ENCODE results near the gene SNX25.

SNX25 gene

GRCh38 chr4:185378264-185378663 lies 168.9 kb downstream of the SNX25 start:
- Histone ChIP-seq H3K9me3 (ENCODE audit: control insufficient read depth, insufficient read depth, low read depth, low read length) (no peaks in the 10 kb centered on the region), H3K4me3 (ENCODE audit: low read depth, low read length) (no peak overlapping the region), H3K4me1 (ENCODE audit: control insufficient read depth, insufficient read depth, low read length) (no peaks in the 10 kb centered on the region), H3K27ac (ENCODE audit: extremely low read depth, low read depth, low read length) (no peak overlapping the region), H3K36me3 (ENCODE audit: control insufficient read depth in 2 of 2, insufficient read depth in 1 of 2, low read length in 2 of 2) (peaks cover 0 to 24% of the 10 kb centered on the region in 2 experiments; a peak in 1 of 3 replicates)
- ChIA-PET POLR2A (no interaction called here), CTCF (no interaction called here)
- TF ChIP-seq, protein P1, sequence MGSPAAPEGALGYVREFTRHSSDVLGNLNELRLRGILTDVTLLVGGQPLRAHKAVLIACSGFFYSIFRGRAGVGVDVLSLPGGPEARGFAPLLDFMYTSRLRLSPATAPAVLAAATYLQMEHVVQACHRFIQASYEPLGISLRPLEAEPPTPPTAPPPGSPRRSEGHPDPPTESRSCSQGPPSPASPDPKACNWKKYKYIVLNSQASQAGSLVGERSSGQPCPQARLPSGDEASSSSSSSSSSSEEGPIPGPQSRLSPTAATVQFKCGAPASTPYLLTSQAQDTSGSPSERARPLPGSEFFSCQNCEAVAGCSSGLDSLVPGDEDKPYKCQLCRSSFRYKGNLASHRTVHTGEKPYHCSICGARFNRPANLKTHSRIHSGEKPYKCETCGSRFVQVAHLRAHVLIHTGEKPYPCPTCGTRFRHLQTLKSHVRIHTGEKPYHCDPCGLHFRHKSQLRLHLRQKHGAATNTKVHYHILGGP (tag by site-specific recombination; IDR thresholded peaks at IDR 0.05): no peak
- TF ChIP-seq ZNF155 (tag by site-specific recombination; IDR thresholded peaks at IDR 0.05) (no peak), PRDM6 (tag by site-specific recombination; IDR thresholded peaks at IDR 0.05) (no peak), ZNF174 (tag by site-specific recombination; IDR thresholded peaks at IDR 0.05) (no peak), ZNF114 (tag by site-specific recombination; IDR thresholded peaks at IDR 0.05) (no peak), SP3 (tag by site-specific recombination; IDR thresholded peaks at IDR 0.05) (no peak), ZNF621 (tag by site-specific recombination; IDR thresholded peaks at IDR 0.05) (no peak), KLF7 (tag by site-specific recombination; IDR thresholded peaks at IDR 0.05; ENCODE audit: borderline replicate concordance) (no peak), YY1 (tag by site-specific recombination; IDR thresholded peaks at IDR 0.05) (no peak), ZNF677 (tag by site-specific recombination; IDR thresholded peaks at IDR 0.05) (no peak), MZF1 (tag by site-specific recombination; IDR thresholded peaks at IDR 0.05; ENCODE audit: borderline replicate concordance) (no peak), OSR2 (tag by site-specific recombination; IDR thresholded peaks at IDR 0.05) (no peak)
- TF ChIP-seq, protein P2, sequence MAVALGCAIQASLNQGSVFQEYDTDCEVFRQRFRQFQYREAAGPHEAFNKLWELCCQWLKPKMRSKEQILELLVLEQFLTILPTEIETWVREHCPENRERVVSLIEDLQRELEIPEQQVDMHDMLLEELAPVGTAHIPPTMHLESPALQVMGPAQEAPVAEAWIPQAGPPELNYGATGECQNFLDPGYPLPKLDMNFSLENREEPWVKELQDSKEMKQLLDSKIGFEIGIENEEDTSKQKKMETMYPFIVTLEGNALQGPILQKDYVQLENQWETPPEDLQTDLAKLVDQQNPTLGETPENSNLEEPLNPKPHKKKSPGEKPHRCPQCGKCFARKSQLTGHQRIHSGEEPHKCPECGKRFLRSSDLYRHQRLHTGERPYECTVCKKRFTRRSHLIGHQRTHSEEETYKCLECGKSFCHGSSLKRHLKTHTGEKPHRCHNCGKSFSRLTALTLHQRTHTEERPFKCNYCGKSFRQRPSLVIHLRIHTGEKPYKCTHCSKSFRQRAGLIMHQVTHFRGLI (tag by site-specific recombination; IDR thresholded peaks at IDR 0.05): no peak

DNA sequence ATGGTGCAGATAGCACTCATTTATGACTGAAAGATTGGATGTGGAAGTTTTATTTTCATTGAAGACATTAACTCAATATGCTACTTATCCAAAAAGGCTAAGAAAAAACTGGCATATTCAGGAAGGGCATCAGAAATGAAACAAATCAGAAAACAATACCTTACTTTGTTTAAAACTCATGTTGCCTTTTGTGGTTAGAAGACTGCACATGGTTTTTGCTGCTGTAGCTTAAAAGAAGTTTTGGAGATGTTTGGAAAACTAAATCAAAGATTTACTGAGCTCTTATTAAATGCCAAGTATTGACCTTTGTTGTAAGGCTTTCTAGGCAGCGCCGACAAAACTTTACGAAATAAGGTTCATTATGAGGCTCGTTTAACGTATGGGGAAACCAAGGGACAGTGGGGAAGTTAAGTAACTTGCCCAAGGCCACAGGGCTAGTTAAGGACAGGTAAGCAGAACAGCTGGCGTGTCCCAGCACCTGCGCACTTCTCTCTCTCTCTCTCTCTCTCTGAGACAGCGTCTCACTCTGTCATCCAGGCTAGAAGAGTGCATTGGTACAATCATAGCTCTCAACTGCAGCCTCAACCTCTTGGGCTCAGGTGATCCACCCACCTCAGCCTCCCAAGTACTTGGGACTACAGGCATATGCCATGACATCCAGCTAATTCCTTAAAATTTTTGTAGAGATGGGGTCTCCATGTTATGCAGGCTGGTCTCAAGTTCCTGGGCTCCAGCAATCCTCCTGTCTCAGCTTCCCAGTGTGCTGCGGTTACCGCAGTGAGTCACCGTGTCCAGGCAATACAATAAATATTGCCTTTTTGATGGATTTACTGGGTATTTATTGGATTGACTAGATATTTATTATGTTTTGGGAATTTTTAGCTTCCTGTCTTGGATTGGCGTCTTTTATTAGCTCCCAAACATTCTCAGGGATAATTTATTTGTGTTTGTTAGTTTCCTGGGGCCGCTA lies 170.2 kb downstream of the SNX25 start:
- CTCF ChIA-PET: no interaction called here
- no peak overlapping the region for H3K27ac ChIP-seq (ENCODE audit: extremely low read depth, low read depth, low read length)
- H3K36me3 ChIP-seq (ENCODE audit: control insufficient read depth in 2 of 2, insufficient read depth in 1 of 2, low read length in 2 of 2): peaks cover 0 to 22% of the 10 kb centered on the region in 2 experiments; a peak in 1 of 3 replicates
- TF ChIP-seq FEZF1 (tag by site-specific recombination; IDR thresholded peaks at IDR 0.05): no peak
- no peak for TF ChIP-seq ZNF311 (tag by site-specific recombination; IDR thresholded peaks at IDR 0.05; ENCODE audit: borderline replicate concordance)
- no peak for TF ChIP-seq ZNF843 (tag by site-specific recombination; IDR thresholded peaks at IDR 0.05)
- TF ChIP-seq ZNF555 (tag by site-specific recombination; conservative IDR thresholded peaks at IDR 0.05): no peak
- no peak for TF ChIP-seq ZNF274 (IDR thresholded peaks at IDR 0.05; ENCODE audit: low read length)
- no peak for TF ChIP-seq ZNF274 (tag by site-specific recombination; IDR thresholded peaks at IDR 0.05; ENCODE audit: borderline replicate concordance)
- no peak for TF ChIP-seq ZSCAN30 (tag by site-specific recombination; IDR thresholded peaks at IDR 0.05)
- no peak overlapping the region for H3K4me3 ChIP-seq (ENCODE audit: low read depth, low read length)
- H3K9me3 ChIP-seq (ENCODE audit: control insufficient read depth, insufficient read depth, low read depth, low read length): no peaks in the 10 kb centered on the region
- POLR2A ChIA-PET: no interaction called here
- no peaks in the 10 kb centered on the region for H3K4me1 ChIP-seq (ENCODE audit: control insufficient read depth, insufficient read depth, low read length)
